CD4-positive, alpha-beta T cell treated with Interleukin-6 at 100 ng/mL for 8 hours (primary cell): ENCODE measurements around the gene LGALS8.

ENCODE experiments used
- DNase-seq: peaks from one replicate; pipeline ENCODE4 v3.0.0-alpha.2; 2020; ENCODE audit warnings: mixed read lengths, low spot score

The LGALS8 gene

DNA sequence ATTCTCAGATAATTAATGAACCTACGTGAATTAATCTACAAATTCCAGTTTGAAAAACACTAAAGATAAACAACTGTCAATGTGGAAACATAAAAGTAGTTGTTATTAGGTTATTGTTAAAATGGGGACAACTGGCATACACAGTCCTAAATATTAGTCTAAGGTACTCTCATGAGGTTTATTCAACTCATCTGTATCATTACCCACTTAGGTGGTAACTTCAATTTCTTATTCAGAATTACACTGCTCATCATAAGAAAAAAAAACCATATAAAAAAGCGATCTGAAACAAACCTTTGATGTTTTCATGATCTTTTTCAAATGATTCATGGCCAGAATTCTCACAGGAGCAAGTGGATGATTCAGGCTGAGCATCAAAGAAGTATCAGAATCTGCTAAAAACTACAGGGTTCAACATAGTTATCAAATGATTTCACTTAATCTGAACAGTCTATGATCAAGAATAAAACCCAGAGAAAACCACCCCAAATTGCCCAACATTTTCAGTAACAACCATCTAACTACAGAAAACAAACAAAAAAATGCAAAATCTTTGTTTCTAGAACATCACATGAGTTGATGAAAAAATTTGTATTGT is 66.9 kb downstream of the LGALS8 start:
- no peak for DNase-seq

DNA sequence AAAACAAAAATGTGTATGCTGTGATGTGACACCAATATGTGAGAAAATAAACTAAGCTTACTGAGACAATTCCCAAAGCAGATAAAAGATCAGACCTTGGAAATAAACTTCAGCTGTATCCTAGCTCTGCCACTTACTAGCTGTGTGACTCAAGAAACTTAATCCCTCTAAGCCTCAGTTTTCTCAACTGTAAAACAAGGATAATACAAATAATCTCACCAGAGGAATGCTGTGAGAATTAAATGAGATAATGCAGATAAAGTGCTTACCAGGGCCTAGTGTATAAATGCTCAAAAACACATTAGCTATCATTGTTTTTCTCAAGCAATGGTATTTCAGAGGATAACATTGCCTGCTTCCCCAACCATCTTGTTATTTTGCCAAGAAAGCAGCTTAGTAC is 78.4 kb downstream of the LGALS8 start:
- no peak for DNase-seq
